ENCODE results near the gene COL19A1.

- no peak for TF ChIP-seq CTCF (IDR thresholded peaks at IDR 0.05; ENCODE audit: low read length)
- TF ChIP-seq EZH2 (optimal IDR thresholded peaks at IDR 0.05; ENCODE audit: low read depth, low read length) = no peak
- no peak for TF ChIP-seq EZH2phosphoT487 (IDR thresholded peaks at IDR 0.05; ENCODE audit: low read length)
Observed at GRCh38 chr6:70180901-70181599, 314.7 kb downstream of the COL19A1 start.

Data from MM.1S (cell line).